SK-N-SH treated with all-trans-retinoic acid at 6 μM for 48 hours (cell line): ENCODE data around the gene CDK3.

ENCODE experiments used
- RARB ChIP-seq: fragments of 250-450 bp; sonication (Bioruptor Pico); IDR thresholded peaks from 2 replicates; pipeline ENCODE4 v1.8.0; 2021; ENCODE audit warnings: mild to moderate bottlenecking, moderate library complexity
- SNAI2 ChIP-seq: fragments of 250-450 bp; sonication (Bioruptor Pico); IDR thresholded peaks from 2 replicates; pipeline ENCODE4 v1.5.0; 2020; ENCODE audit warnings: mild to moderate bottlenecking, moderate library complexity
- TOX ChIP-seq: fragments of 250-450 bp; sonication (Bioruptor Pico); IDR thresholded peaks from 2 replicates; pipeline ENCODE4 v1.8.0; 2021; ENCODE audit warnings: mild to moderate bottlenecking, moderate library complexity, borderline replicate concordance
- ZFP3 ChIP-seq: fragments of 250-450 bp; sonication (Bioruptor Pico); IDR thresholded peaks from 2 replicates; pipeline ENCODE4 v1.5.0; 2020; ENCODE audit warnings: mild to moderate bottlenecking, moderate library complexity
- TF ChIP-seq, protein P1 (sequence below): fragments of 250-450 bp; sonication (Bioruptor Pico); IDR thresholded peaks from 2 replicates; pipeline ENCODE4 v1.8.0; 2020; ENCODE audit warnings: mild to moderate bottlenecking, moderate library complexity, borderline replicate concordance

DNA sequence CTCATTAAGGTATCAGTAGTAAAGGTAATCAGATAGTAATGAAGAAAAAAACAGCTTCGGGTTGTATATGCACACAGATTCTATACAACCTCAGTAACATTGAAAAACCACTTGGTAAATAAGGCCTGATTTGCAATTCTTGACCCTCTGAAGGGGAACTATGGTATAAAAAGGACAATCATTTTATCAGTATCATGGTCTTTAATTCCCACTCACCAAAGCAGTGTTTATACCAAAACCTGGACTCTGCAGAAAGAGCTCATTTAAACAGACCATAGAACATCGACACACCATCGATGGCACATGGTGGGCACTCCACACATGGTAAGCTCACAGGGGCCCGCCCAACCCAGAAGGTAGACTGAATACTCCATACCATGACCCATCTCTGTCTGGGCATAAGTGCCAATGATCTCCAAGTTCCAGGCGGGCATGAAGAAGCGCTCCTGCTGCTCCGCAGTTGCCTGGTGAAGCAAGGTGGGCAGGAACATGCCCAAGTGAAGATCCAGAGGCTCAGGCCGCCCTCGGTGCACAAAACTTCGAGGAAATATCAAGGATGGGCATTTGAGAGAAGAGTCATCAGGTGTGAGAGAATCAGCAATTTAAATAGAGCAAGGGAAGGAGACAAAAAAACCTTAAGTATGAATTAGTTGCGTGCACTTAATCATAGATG lies 40.7 kb upstream of the CDK3 start:
- TF ChIP-seq ZFP3 (CRISPR knock-in tag) (no peak), TOX (CRISPR knock-in tag) (no peak), RARB (CRISPR knock-in tag) (no peak), SNAI2 (CRISPR knock-in tag) (no peak)
- TF ChIP-seq, protein P1, sequence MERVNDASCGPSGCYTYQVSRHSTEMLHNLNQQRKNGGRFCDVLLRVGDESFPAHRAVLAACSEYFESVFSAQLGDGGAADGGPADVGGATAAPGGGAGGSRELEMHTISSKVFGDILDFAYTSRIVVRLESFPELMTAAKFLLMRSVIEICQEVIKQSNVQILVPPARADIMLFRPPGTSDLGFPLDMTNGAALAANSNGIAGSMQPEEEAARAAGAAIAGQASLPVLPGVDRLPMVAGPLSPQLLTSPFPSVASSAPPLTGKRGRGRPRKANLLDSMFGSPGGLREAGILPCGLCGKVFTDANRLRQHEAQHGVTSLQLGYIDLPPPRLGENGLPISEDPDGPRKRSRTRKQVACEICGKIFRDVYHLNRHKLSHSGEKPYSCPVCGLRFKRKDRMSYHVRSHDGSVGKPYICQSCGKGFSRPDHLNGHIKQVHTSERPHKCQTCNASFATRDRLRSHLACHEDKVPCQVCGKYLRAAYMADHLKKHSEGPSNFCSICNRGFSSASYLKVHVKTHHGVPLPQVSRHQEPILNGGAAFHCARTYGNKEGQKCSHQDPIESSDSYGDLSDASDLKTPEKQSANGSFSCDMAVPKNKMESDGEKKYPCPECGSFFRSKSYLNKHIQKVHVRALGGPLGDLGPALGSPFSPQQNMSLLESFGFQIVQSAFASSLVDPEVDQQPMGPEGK, result no peak
